Thyroid gland (tissue), 4 donors: ENCODE measurements around the gene NUDT17. TPM values are rescaled to one million over a fixed set of nuclear protein-coding genes. Genes with fewer than 3 reads are reported as not detected.

Experiments used
- DNase-seq, 2 donors: peaks; one replicate each; pipeline ENCODE4 v3.0.0-alpha.2; 2019
- H3K27ac ChIP-seq, 3 donors: fragments of 200-600 bp; sonication (generic); 1 replicate in 2 of 3; 2 replicates in 1 of 3; pipeline ENCODE4 v1.5.1; 2016 to 2019; ENCODE audit warnings: mild to moderate bottlenecking in 1 of 3, moderate library complexity in 1 of 3
- H3K27me3 ChIP-seq: fragments of 200-600 bp; sonication (generic); one replicate; pipeline ENCODE4 v1.5.1; 2019
- H3K36me3 ChIP-seq, 2 donors: fragments of 200-600 bp; sonication (generic); one replicate each; pipeline ENCODE4 v1.5.1; 2016 to 2019
- H3K4me1 ChIP-seq, 2 donors: fragments of 200-600 bp; sonication (generic); one replicate each; pipeline ENCODE4 v1.5.1; 2017 to 2019
- H3K4me3 ChIP-seq, 3 donors: fragments of 200-600 bp; sonication (generic); replicated peaks in 1 of 3; 1 replicate in 2 of 3; 2 replicates in 1 of 3; pipeline ENCODE4 v1.5.1; 2016; ENCODE audit warnings: mild to moderate bottlenecking in 1 of 3
- H3K9me3 ChIP-seq: fragments of 200-600 bp; sonication (generic); one replicate; pipeline ENCODE4 v1.5.1; 2017
- CTCF ChIP-seq, 6 experiments: fragments of 200-600 bp in 3 of 6; fragments of 450-650 bp in 3 of 6; sonication (generic) in 3 of 6; IDR thresholded peaks; one replicate each; pipeline ENCODE4 v1.5.1; 2016 to 2019; ENCODE audit warnings: antibody characterized with exemption in 6 of 6, mild to moderate bottlenecking in 2 of 6, inconsistent platforms in 1 of 6, moderate library complexity in 1 of 6
- POLR2A ChIP-seq, 2 donors: fragments of 450-650 bp; IDR thresholded peaks; one replicate each; pipeline ENCODE4 v1.6.1; 2017; ENCODE audit warnings: antibody characterized with exemption in 2 of 2, mild to moderate bottlenecking in 2 of 2, moderate library complexity in 1 of 2
- WGBS, 2 donors: methylation state at CpG; one replicate each; pipeline ENCODE4 v1.1.5; 2017; 5-methylcytosine and 5-hydroxymethylcytosine counted together
- intact Hi-C: fragments of 100-400 bp; cut with DNase I; formaldehyde crosslinking; loops from one replicate; pipeline ENCODE4 v1.15.1; 2023
- microRNA-seq: library from miRNA; unstranded; fragments of <30 nt; microRNA quantifications from one replicate; pipeline ENCODE4, GENCODE V29; 2016
- small RNA-seq: library from RNA; depleted of rRNA; stranded (forward); fragments of <200 nt; gene quantifications from one replicate; pipeline ENCODE3, GENCODE V24; 2016
- total RNA-seq, 4 donors: library from RNA; depleted of rRNA; stranded (reverse); fragments of >200 nt; gene quantifications; one replicate each; pipeline ENCODE4 v1.2.3, GENCODE V29; 2016

NUDT17 gene
- total RNA-seq, 4 donors from 2014 or later = 2.4 to 4.6 (median 3.4) TPM

DNA sequence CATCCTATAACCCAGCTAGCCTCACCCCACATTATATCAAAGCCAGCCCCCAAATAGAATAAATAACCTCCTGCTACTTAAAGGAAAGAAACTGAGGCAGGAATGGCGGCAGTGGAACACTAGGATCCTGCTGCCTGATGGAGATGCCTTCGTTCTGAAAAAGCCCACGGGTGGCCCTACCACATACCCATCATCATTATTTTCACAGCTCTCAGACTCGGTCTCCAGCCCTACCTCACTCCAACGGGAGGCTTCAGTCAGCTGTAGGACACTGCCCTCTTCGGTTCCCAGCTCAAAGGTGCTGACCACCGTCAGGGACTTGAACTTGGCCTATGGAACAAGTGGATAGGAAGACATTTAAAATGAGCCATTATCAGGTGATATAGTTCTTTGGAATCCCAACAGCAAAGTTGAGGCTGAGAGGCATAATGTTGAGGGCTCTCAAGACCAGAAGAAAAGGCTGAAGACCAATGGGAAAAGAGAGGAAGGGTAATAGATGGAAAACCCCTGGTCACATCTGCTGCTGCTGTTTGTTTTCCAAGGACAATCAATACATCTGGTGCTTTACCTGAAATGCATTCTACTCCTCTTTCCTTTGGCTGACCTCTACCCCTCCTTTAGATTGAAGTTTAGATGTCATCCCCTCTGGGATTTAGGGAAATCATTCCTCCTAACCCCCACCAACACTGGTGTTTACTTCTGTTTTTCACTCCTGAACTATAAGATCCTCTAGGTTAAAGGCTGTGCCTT lies 48.1 kb downstream of the NUDT17 start:
- WGBS, 2 donors = 86 to 94% methylated on average over 7 of the region's 7 CpGs
- intact Hi-C loops = loop anchor here (5.0 kb wide), 1 partner anchor 119 kb away; no protein-coding TSS in a partner anchor
- Histone ChIP-seq H3K27me3 (no peaks in the 10 kb centered on the region), H3K36me3 (no peaks in the 10 kb centered on the region), H3K4me3 (no peak overlapping the region), H3K4me1 (peaks cover 11 to 24% of the 10 kb centered on the region in 2 donors), H3K27ac (peak overlapping the region in 2 of 3 donors; percentile 91 to 96), H3K9me3 (no peaks in the 10 kb centered on the region)
- no peak for DNase-seq
- TF ChIP-seq CTCF (IDR thresholded peaks at IDR 0.05) = no peak
- TF ChIP-seq POLR2A (IDR thresholded peaks at IDR 0.05) = no peak

DNA sequence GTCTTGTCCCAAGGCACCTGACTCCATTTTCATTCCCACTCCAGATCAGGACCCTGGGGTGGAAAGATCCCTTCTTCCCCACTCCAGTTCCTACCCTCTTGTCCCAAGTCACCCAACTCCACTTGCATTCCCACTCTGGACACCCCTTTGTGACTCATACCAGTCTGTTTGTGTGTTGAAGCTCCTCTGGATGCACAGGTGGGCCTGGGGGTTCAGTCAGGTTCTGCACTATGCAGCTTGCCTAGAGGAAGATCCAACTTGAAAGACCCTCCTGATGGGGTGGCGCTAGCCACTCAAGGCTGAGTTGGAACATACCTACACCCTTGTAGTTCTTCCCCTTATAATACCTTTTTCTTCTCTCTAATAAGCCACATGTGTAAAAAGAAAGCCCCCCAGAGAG lies 50.0 kb downstream of the NUDT17 start:
- intact Hi-C loops = no loop called here
- 96 to 100% methylated on average over 1 of the region's 1 CpG for WGBS, 2 donors
- Histone ChIP-seq H3K9me3 (no peaks in the 10 kb centered on the region), H3K27me3 (no peaks in the 10 kb centered on the region), H3K4me3 (no peak overlapping the region), H3K27ac (no peak overlapping the region), H3K4me1 (peaks cover 11 to 24% of the 10 kb centered on the region in 2 donors), H3K36me3 (no peaks in the 10 kb centered on the region)
- no peak for DNase-seq
- TF ChIP-seq POLR2A (IDR thresholded peaks at IDR 0.05) (no peak), CTCF (IDR thresholded peaks at IDR 0.05) (no peak)

GRCh38 chr1:145897969-145898368 lies 52.5 kb downstream of the NUDT17 start:
- DNase-seq = no peak
- WGBS, 2 donors = 92 to 100% methylated on average over 1 of the region's 1 CpG
- no peak overlapping the region for H3K27ac ChIP-seq
- intact Hi-C loops = loop anchor here (2.0 kb wide), 1 partner anchor 37 kb away; no protein-coding TSS in a partner anchor
- H3K9me3 ChIP-seq = no peaks in the 10 kb centered on the region
- H3K36me3 ChIP-seq = no peaks in the 10 kb centered on the region
- H3K4me3 ChIP-seq = no peak overlapping the region
- TF ChIP-seq POLR2A (IDR thresholded peaks at IDR 0.05) = no peak
- TF ChIP-seq CTCF (IDR thresholded peaks at IDR 0.05) = no peak
- H3K27me3 ChIP-seq = no peaks in the 10 kb centered on the region
- peaks cover 1 to 2% of the 10 kb centered on the region in 2 donors for H3K4me1 ChIP-seq

Small RNA genes within 50 kb of the gene (microRNA-seq; reads per million reads assigned to microRNA genes)
- not detected for gene MIR6736

Small RNA genes within 50 kb of the gene (small RNA-seq; reads per million reads assigned to genes)
- gene MIR6736 = not detected

Other genes with a start within 250 kb of the NUDT17 start
- gene GPR89A, start 237.6 kb upstream of the NUDT17 start, total RNA-seq = 10 to 100 TPM; 23.1 to 41.8 (median 32.7) TPM
- under 1 TPM in 3 of 4 donors, not detected in 1; 0.27 to 0.56 (median 0.29) TPM for gene PDZK1, start 138.3 kb upstream of the NUDT17 start, total RNA-seq
- not detected for gene CD160, start 126.1 kb upstream of the NUDT17 start, total RNA-seq
- 10 to 100 TPM; 17.2 to 33.9 (median 25.4) TPM for gene RNF115, start 21.5 kb upstream of the NUDT17 start, total RNA-seq
- 10 to 100 TPM; 28.0 to 36.5 (median 32.7) TPM for gene POLR3C, start 21.4 kb upstream of the NUDT17 start, total RNA-seq
- gene PIAS3, start 13.5 kb downstream of the NUDT17 start, total RNA-seq = 10 to 100 TPM; 16.9 to 22.8 (median 20.3) TPM
- gene ANKRD35, start 40.2 kb downstream of the NUDT17 start, total RNA-seq = 1 to 10 TPM in 3 of 4 donors, under 1 TPM in 1; 0.58 to 3.8 (median 1.7) TPM
- 1 to 10 TPM; 3.0 to 7.3 (median 5.0) TPM for gene ITGA10, start 64.4 kb downstream of the NUDT17 start, total RNA-seq
- gene PEX11B, start 73.1 kb downstream of the NUDT17 start, total RNA-seq = 10 to 100 TPM; 30.6 to 42.1 (median 37.3) TPM
- gene RBM8A, start 81.9 kb downstream of the NUDT17 start, total RNA-seq = 100 to 1,000 TPM; 108 to 143 (median 124) TPM
- 10 to 100 TPM; 18.7 to 26.9 (median 20.3) TPM for gene LIX1L, start 112.4 kb downstream of the NUDT17 start, total RNA-seq
- gene ANKRD34A, start 118.9 kb downstream of the NUDT17 start, total RNA-seq = 1 to 10 TPM in 2 of 4 donors, under 1 TPM in 2; 0.13 to 2.0 (median 0.97) TPM
- 10 to 100 TPM; 12.5 to 36.4 (median 22.7) TPM for gene POLR3GL, start 119.1 kb downstream of the NUDT17 start, total RNA-seq
- gene TXNIP, start 150.9 kb downstream of the NUDT17 start, total RNA-seq = 1,000 to 10,000 TPM in 2 of 4 donors, 100 to 1,000 TPM in 2; 739 to 2,947 (median 1,128) TPM
- not detected for gene HJV, start 176.1 kb downstream of the NUDT17 start, total RNA-seq